ENCODE measurements around the gene DHX35.

Gene DHX35

GRCh38 chr20:39032997-39033396 lies 70.9 kb downstream of the DHX35 start:
- DNase-seq, result no peak

- no peak for DNase-seq
Observed at GRCh38 chr20:39036011-39036410, 73.9 kb downstream of the DHX35 start.

DNA sequence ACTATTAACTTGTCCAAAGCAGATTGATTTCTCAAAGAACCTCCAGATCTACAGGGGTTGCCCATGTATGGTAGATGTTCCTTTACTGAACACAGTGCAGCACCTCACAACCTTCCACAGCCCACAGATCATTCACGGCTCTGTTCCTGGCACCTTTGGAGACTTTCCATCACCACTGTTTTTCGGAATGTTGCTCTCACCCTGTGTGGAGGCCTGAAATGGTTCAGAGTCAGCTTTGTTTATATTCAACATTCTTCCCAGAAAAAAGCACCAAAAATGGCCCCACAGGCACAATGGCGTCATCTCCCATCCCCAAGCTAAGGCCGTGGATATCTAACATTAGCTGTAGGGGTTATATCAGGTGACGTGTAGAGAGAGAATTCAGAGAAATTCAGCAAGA lies 74.7 kb downstream of the DHX35 start:
- DNase-seq, result no peak

DNA sequence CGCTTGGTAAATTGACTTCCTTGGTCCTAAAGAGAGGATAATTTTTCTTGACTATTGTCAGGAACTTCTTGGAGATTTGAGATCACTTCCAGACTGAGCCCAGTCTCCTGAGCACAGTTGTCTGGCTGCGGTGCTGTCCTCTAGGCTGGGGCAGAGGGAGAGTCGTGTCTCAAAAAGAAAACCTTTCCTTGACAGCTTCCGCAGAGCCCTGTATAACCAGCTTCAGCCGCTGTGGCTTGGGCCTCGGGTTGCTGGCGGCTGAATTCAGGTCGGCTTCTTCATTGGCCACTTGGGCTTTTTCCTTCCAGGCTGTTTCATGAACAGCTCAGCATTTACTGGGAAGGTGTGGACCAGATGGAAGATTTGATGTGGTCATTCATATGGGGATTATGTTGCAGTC lies 75.9 kb downstream of the DHX35 start:
- DNase-seq, result no peak

DNA sequence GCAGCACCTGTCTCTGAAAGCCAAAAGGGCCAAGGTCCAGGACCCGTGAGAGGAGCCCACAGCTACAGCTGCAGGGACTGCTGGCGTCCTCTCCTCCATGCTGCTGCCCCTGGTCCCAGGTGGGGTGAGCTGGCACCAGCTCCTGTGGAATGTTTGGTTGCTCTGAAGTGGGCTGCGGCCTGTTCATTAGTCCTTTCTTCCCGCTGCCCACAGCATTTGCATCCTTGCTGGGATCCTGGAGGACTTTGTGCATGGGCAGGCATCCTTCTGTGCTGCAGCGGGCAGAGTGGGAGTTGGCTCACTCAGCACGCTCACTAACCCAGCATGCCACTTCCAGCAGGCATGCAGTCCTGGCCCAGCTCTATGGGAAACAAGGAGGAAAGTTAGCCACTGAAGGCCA lies 76.4 kb downstream of the DHX35 start:
- no peak for DNase-seq

DNA sequence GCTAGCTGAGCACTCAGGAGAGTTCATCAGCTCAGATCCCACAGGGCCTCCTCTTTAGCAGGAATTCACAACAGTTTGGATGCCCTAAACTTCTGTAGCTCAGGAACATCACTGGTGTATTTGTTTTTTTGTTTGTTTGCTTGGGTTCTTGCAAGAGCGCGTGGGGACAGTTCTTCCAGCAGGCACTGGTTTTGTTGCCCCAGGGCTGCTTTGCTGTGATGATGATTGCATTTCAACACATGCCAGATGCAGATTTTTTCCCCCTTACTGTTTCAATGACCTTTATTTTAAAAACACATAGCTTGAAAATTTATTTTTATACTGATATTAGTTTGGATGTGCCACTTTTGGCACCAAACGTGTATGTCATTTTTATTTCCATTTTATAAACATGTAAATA lies 77.1 kb downstream of the DHX35 start:
- DNase-seq, result no peak

DNA sequence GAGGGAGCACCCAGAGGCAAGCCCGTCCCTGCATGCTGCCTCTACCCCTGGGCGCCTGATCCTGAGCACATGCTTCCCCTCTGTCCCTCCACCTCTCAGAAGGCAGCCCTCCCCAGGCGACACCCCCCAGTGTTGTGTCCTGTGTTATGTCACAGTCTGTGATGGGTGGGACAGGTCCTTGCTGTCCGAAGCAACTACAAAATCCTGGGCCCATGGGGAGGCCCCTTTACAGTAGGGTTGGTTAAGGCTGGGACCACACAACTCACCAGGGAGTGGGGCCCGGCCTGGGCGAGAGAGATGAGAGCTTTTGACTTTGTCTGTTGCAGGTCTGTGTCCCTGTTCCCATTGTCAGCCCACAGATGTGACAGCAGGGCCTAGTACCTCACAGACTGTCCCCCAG lies 78.0 kb downstream of the DHX35 start:
- no peak for DNase-seq

DNA sequence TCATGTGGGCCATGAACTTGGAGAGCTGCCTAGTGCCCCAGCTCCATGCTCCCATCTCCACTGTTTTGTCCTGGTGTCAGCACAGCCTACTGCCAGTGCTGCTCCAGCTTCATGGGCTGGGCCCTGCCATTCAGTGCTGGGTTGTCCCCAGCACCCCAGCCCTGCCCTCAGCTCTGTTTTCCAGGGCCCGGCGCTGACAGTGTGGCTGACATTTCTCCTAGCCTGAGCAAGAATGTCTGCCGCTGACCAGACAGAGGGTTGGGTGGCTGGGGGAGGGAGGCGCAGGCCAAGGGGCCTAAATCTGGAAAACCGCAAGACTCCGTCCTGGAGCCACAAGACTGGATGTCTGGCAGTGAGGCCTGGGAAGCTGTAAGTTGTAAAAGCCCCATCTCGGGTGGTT lies 78.9 kb downstream of the DHX35 start:
- DNase-seq, result no peak

- DNase-seq, result no peak
Observed at GRCh38 chr20:39042279-39043150, 80.4 kb downstream of the DHX35 start.

- DNase-seq, result no peak
Observed at GRCh38 chr20:39044501-39044900, 82.4 kb downstream of the DHX35 start.

- DNase-seq, result no peak
Observed at GRCh38 chr20:39045676-39046075, 83.5 kb downstream of the DHX35 start.

- no peak for DNase-seq
Observed at GRCh38 chr20:39047417-39047985, 85.4 kb downstream of the DHX35 start.

DNA sequence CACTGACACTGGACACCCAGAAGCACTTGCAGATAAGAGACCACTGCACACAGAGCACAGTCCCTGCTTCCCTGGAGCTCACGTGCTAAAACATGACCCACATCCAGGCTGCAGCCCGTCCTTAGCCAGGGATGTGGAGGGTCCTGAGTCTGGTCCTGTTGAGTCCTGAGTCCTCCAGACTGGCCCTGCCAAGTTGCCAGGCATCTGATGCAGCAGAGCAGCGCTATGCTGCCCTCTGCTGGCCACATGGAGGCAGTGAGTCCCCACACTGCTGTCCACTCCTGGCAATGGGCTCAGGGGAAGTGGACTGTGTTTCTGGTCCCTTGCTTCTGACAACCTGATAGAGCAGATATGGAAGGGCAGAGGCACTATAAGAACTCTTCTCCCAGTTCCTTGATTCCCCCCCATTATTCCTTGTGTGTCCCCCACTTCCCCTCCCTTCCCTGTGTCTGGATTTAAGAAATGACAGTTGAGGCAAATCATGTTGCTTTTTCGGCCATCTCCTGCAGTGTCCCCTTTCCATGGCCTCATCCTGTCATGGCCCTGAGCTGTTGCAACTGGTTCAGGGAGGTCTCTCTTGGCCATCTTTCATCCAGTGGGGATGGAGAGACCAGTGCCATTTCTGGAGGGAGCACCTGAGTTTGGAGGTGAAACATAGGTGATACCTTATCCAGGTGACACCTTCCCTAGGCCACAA lies 86.0 kb downstream of the DHX35 start:
- DNase-seq, result peak; percentile 55

- DNase-seq, result no peak
Observed at GRCh38 chr20:39049148-39049547, 87.0 kb downstream of the DHX35 start.

DNA sequence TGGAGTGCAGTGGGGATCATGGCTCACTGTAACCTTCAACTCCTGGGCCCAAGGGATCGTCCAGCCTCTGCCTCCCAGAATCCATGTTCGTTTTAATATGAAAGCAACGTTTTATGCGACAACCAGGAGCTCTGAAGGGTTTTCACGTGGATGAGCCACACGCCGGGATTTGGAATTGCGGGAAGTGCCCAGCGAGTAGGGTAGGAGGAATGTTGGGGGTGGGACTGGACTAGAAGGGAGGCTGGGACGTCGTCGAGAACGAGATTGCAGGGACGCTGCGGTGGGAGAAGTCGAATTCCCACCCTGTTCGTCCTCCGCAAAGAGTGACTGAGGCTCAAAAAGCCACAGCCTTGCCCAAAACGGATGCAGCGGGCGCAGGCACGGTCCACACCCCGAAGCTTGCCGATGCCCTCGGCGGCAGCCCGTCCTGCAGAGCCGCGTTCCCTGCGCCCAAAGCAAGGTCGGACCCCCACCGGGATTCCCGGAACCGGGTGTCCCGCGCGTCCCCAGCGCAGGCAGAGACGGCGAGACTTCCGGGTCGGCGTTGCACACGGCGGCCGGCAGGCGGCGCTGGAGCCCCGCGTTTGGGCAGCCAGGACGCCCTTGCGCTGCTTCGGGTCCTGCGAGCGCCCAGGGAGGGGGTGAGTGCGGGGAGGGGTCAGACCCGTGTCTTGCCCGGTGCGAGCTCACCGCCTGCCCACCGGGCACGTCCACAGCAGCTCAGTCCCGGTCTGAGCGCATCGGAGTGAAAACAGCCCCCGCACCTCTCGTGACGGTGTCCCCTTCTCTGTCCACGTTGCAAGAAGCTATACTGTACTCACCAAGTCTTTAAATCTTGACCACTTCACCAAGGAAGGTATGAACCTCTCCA lies 87.8 kb downstream of the DHX35 start:
- DNase-seq, result peak; percentile 67

GRCh38 chr20:39050555-39050902 lies 88.4 kb downstream of the DHX35 start:
- no peak for DNase-seq

- no peak for DNase-seq
Observed at GRCh38 chr20:39052676-39053075, 90.5 kb downstream of the DHX35 start.

DNA sequence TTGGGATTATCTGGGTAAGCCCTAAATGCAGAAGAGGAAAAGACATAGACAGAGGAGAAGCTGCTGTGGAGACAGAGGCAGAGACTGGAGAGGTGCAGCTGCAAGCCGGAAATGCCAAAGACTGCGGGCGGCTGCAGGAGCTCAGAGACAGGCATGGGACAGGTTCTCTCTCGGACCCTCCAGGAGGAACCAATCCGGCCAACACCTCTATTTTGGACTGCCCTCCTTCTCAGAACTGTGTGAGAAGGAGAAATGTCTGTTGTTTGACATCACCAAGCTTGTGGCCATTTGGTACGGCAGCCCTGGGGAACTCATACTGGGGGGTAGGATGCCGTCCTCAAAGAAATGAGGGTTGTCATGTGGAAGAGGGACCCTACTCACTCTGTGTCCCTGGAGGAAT lies 95.0 kb downstream of the DHX35 start:
- no peak for DNase-seq

GRCh38 chr20:39057911-39058310 lies 95.8 kb downstream of the DHX35 start:
- DNase-seq, result no peak

DNA sequence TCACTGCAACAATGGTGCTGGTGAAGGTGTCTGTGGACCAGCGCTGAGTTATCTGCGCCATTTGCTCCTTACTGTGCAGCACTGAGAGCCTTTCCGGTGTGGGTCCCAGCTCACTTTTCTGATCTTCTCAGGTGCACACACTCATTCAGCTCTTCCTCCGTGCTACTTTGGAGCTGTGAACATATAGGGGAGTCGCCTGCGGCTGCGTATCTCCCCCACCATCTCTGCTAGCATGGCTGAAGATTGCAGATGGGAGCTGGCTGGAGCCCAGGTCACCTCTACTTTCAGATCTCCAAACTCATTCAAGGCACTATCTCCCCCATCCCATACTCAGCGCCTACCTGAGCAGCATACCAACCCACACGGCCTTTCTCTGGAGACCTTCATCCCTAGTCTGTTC lies 96.9 kb downstream of the DHX35 start:
- no peak for DNase-seq

GRCh38 chr20:39066471-39067242 lies 104.5 kb downstream of the DHX35 start:
- no peak for DNase-seq

DNA sequence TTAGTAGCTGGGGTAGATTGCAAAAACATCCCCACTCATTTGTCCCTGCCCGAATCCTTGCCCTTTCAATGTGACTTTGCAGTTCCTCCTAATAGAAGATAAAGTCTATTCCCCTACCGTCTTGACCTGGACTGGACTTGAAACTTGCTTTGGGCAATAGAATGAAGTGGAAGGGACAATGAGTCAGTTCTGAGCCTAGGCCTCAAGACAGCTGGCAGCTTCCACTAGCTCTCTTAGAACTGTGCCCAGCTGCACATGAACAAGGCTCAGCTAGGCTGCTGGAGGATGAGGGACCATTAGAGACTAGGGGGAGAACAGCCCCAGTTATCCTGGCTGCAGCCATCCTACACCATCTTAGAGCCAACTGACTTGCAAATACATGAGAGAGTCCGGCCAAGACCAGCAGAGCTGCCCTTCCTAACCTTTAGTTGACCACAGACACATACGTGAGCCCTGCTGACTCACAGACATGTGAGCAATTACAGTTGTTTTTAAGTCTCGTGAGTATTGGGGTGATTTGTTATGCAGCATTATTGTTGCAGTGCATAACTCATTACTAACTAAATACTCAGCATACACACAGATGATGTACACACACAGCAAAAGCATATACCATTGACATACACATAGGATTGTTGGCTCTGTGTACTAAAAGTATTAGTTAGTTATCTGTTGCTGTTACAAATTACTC lies 105.5 kb downstream of the DHX35 start:
- no peak for DNase-seq

All from activated effector memory CD4-positive, alpha-beta T cell treated with Interleukin-2 at 50 U/mL for 16 hours (primary cell).